ENCODE data around the gene INHBC. TPM values are rescaled to one million over a fixed set of nuclear protein-coding genes. Genes with fewer than 3 reads are reported as not detected.
"Not testable (repeated sequence)": the region's sequence is repeated elsewhere in the genome, so short reads cannot be mapped to it uniquely, and the experiment has no call there.

Gene INHBC
- total and polyA plus RNA-seq, 7 donors: not detected

- intact Hi-C loops (cut with DNase I): no loop called here
- TF ChIP-seq POLR2AphosphoS5 (IDR thresholded peaks at IDR 0.05) (no peak), CTCF (IDR thresholded peaks at IDR 0.05) (no peak), EP300 (IDR thresholded peaks at IDR 0.05) (no peak)
- H3K27me3 ChIP-seq: no peaks in the 10 kb centered on the region
- DNase-seq: no peak
- no peak overlapping the region for H3K27ac ChIP-seq
- H3K4me1 ChIP-seq: peaks cover 0 to 9% (median 4%) of the 10 kb centered on the region in 4 donors
- no peaks in the 10 kb centered on the region for H3K9me3 ChIP-seq
- WGBS, 2 donors: 90 to 95% methylated on average over 5 of the region's 5 CpGs
- H3K36me3 ChIP-seq: no peaks in the 10 kb centered on the region
- no peak overlapping the region for H3K4me3 ChIP-seq
Observed at GRCh38 chr12:57404966-57405640, 29.5 kb upstream of the INHBC start.

DNA sequence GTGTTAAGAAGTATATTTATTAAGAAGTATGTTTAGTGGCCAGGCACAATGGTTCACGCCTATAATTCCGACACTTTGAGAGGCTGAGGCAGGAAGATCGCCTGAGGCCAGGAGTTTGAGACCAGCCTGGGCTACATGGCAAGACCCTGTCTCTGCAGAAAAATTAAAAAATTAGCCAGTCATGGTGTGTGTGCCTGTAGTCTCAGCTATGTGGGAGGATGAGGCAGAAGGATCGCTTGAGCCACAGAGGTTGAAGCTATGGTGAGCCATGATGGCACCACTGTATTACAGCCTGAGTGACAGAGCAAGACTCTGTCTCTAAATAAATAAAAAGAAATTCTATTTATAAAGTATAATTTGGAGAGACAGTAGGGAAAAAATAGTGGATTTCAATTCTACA, 24.1 kb upstream of the INHBC start:
- no peaks in the 10 kb centered on the region for H3K9me3 ChIP-seq
- TF ChIP-seq POLR2A (IDR thresholded peaks at IDR 0.05) (no peak), CTCF (IDR thresholded peaks at IDR 0.05) (no peak), EP300 (IDR thresholded peaks at IDR 0.05) (no peak), POLR2AphosphoS5 (IDR thresholded peaks at IDR 0.05) (no peak)
- no peak overlapping the region for H3K27ac ChIP-seq
- 96 to 97% methylated on average over 4 of the region's 4 CpGs for WGBS, 2 donors
- no peak overlapping the region for H3K4me3 ChIP-seq
- H3K36me3 ChIP-seq: no peaks in the 10 kb centered on the region
- intact Hi-C loops (cut with DNase I): no loop called here
- H3K27me3 ChIP-seq: no peaks in the 10 kb centered on the region
- no peak for DNase-seq
- no peaks in the 10 kb centered on the region for H3K4me1 ChIP-seq

- H3K36me3 ChIP-seq; intact Hi-C loops (cut with DNase I); H3K4me3 ChIP-seq; H3K27ac ChIP-seq; H3K9me3 ChIP-seq; DNase-seq; H3K4me1 ChIP-seq; H3K27me3 ChIP-seq: not testable (repeated sequence)
- WGBS, 2 donors: 90 to 93% methylated on average over 6 of the region's 6 CpGs
Observed at GRCh38 chr12:57414160-57414559, 20.4 kb upstream of the INHBC start.

- Histone ChIP-seq H3K4me1 (peaks cover 0 to 3% (median 0%) of the 10 kb centered on the region in 4 donors), H3K4me3 (no peak overlapping the region), H3K9me3 (no peaks in the 10 kb centered on the region), H3K27ac (no peak overlapping the region), H3K36me3 (no peaks in the 10 kb centered on the region), H3K27me3 (no peaks in the 10 kb centered on the region)
- TF ChIP-seq EP300 (IDR thresholded peaks at IDR 0.05) (no peak), CTCF (IDR thresholded peaks at IDR 0.05) (no peak), POLR2AphosphoS5 (IDR thresholded peaks at IDR 0.05) (no peak), POLR2A (IDR thresholded peaks at IDR 0.05) (no peak)
- intact Hi-C loops (cut with DNase I): no loop called here
- DNase-seq: no peak
- 85 to 96% methylated on average over 2 of the region's 2 CpGs for WGBS, 2 donors
Observed at GRCh38 chr12:57415088-57415487, 19.5 kb upstream of the INHBC start.

GRCh38 chr12:57416039-57416996, 18.3 kb upstream of the INHBC start:
- no peaks in the 10 kb centered on the region for H3K36me3 ChIP-seq
- no peaks in the 10 kb centered on the region for H3K9me3 ChIP-seq
- no peak overlapping the region for H3K27ac ChIP-seq
- TF ChIP-seq POLR2A (IDR thresholded peaks at IDR 0.05) (no peak), CTCF (IDR thresholded peaks at IDR 0.05) (no peak), EP300 (IDR thresholded peaks at IDR 0.05) (no peak), POLR2AphosphoS5 (IDR thresholded peaks at IDR 0.05) (no peak)
- WGBS, 2 donors: 92 to 93% methylated on average over 8 of the region's 8 CpGs
- peaks cover 0 to 3% (median 0%) of the 10 kb centered on the region in 4 donors for H3K4me1 ChIP-seq
- DNase-seq: no peak
- intact Hi-C loops (cut with DNase I): no loop called here
- H3K4me3 ChIP-seq: no peak overlapping the region
- H3K27me3 ChIP-seq: no peaks in the 10 kb centered on the region

Data from sigmoid colon (tissue), 7 donors.